ENCODE data around the gene SLC7A11. TPM values are rescaled to one million over a fixed set of nuclear protein-coding genes. Genes with fewer than 3 reads are reported as not detected.
"Not testable (repeated sequence)": the region's sequence is repeated elsewhere in the genome, so short reads cannot be mapped to it uniquely, and the experiment has no call there.

SLC7A11 gene
- total RNA-seq, 2 donors from 2014 or later: 7.6 to 9.1 TPM

- H3K4me1 Mint-ChIP-seq (ENCODE audit: low read depth in 2 of 2): no peaks in the 10 kb centered on the region
- no peaks in the 10 kb centered on the region for H3K27me3 Mint-ChIP-seq
- no peak overlapping the region for H3K27ac Mint-ChIP-seq
- peaks cover 9% of the 10 kb centered on the region for H3K9me3 Mint-ChIP-seq
- no peaks in the 10 kb centered on the region for H3K36me3 Mint-ChIP-seq
- no peak for DNase-seq (ENCODE audit: low spot score)
- no peak overlapping the region for H3K4me3 Mint-ChIP-seq
- ATAC-seq: no peak
These were observed 17.1 kb upstream of the SLC7A11 start for GRCh38 chr4:138259271-138259670.

GRCh38 chr4:138256608-138257007 is 14.5 kb upstream of the SLC7A11 start:
- H3K4me1 Mint-ChIP-seq (ENCODE audit: low read depth in 2 of 2): no peaks in the 10 kb centered on the region
- DNase-seq (ENCODE audit: low spot score) (no peak), ATAC-seq (no peak)
- H3K27ac Mint-ChIP-seq: no peak overlapping the region
- no peaks in the 10 kb centered on the region for H3K27me3 Mint-ChIP-seq
- no peaks in the 10 kb centered on the region for H3K36me3 Mint-ChIP-seq
- H3K9me3 Mint-ChIP-seq: peaks cover 4% of the 10 kb centered on the region
- no peak overlapping the region for H3K4me3 Mint-ChIP-seq

GRCh38 chr4:138255917-138256597 is 13.9 kb upstream of the SLC7A11 start:
- Mint-ChIP-seq H3K4me1 (ENCODE audit: low read depth in 2 of 2) (no peaks in the 10 kb centered on the region), H3K4me3 (no peak overlapping the region), H3K27me3 (no peaks in the 10 kb centered on the region), H3K9me3 (peaks cover 4% of the 10 kb centered on the region), H3K27ac (no peak overlapping the region), H3K36me3 (no peaks in the 10 kb centered on the region)
- ATAC-seq (no peak), DNase-seq (ENCODE audit: low spot score) (no peak)

- H3K4me3 Mint-ChIP-seq: no peak overlapping the region
- H3K27me3 Mint-ChIP-seq: no peaks in the 10 kb centered on the region
- H3K36me3 Mint-ChIP-seq: no peaks in the 10 kb centered on the region
- no peak overlapping the region for H3K27ac Mint-ChIP-seq
- no peak for DNase-seq (ENCODE audit: low spot score)
- no peaks in the 10 kb centered on the region for H3K4me1 Mint-ChIP-seq (ENCODE audit: low read depth in 2 of 2)
- H3K9me3 Mint-ChIP-seq: peaks cover 4% of the 10 kb centered on the region
- no peak for ATAC-seq
These were observed 10.4 kb upstream of the SLC7A11 start for GRCh38 chr4:138252551-138252950.

- no peak overlapping the region for H3K27ac Mint-ChIP-seq
- ATAC-seq: no peak
- H3K36me3 Mint-ChIP-seq: no peaks in the 10 kb centered on the region
- no peaks in the 10 kb centered on the region for H3K27me3 Mint-ChIP-seq
- no peak overlapping the region for H3K4me3 Mint-ChIP-seq
- H3K9me3 Mint-ChIP-seq: peaks cover 1% of the 10 kb centered on the region
- DNase-seq (ENCODE audit: low spot score): no peak
- H3K4me1 Mint-ChIP-seq (ENCODE audit: low read depth in 2 of 2): no peaks in the 10 kb centered on the region
These were observed 9.8 kb upstream of the SLC7A11 start for GRCh38 chr4:138251938-138252337.

GRCh38 chr4:138249132-138249531 is 7.0 kb upstream of the SLC7A11 start:
- Mint-ChIP-seq H3K4me1 (ENCODE audit: low read depth in 2 of 2) (no peaks in the 10 kb centered on the region), H3K9me3 (no peaks in the 10 kb centered on the region), H3K27me3 (no peaks in the 10 kb centered on the region), H3K4me3 (no peak overlapping the region), H3K36me3 (no peaks in the 10 kb centered on the region), H3K27ac (no peak overlapping the region)
- ATAC-seq: no peak
- DNase-seq (ENCODE audit: low spot score): no peak

GRCh38 chr4:138248058-138248457 is 5.9 kb upstream of the SLC7A11 start:
- ATAC-seq (no peak), DNase-seq (ENCODE audit: low spot score) (no peak)
- Mint-ChIP-seq H3K36me3 (no peaks in the 10 kb centered on the region), H3K4me3 (no peak overlapping the region), H3K27me3 (no peaks in the 10 kb centered on the region), H3K27ac (no peak overlapping the region), H3K4me1 (ENCODE audit: low read depth in 2 of 2) (no peaks in the 10 kb centered on the region), H3K9me3 (no peaks in the 10 kb centered on the region)

GRCh38 chr4:138247643-138248042 is 5.5 kb upstream of the SLC7A11 start:
- no peak for DNase-seq (ENCODE audit: low spot score)
- Mint-ChIP-seq H3K27ac (no peak overlapping the region), H3K27me3 (no peaks in the 10 kb centered on the region)

GRCh38 chr4:138243369-138243768 is 1.2 kb upstream of the SLC7A11 start:
- no peak for ATAC-seq
- Mint-ChIP-seq H3K4me1 (ENCODE audit: low read depth in 2 of 2) (peaks cover 8 to 13% of the 10 kb centered on the region in 2 donors), H3K9me3 (no peaks in the 10 kb centered on the region), H3K36me3 (peaks cover 6% of the 10 kb centered on the region), H3K27me3 (no peaks in the 10 kb centered on the region), H3K27ac (no peak overlapping the region), H3K4me3 (no peak overlapping the region)
- DNase-seq (ENCODE audit: low spot score): no peak

More at GRCh38 chr4:138247643-138248042, 5.5 kb upstream of the SLC7A11 start:
- no peaks in the 10 kb centered on the region for H3K36me3 Mint-ChIP-seq
- H3K9me3 Mint-ChIP-seq: no peaks in the 10 kb centered on the region
- ATAC-seq: no peak
- H3K4me3 Mint-ChIP-seq: no peak overlapping the region
- no peaks in the 10 kb centered on the region for H3K4me1 Mint-ChIP-seq (ENCODE audit: low read depth in 2 of 2)

- no peaks in the 10 kb centered on the region for H3K9me3 Mint-ChIP-seq
- peak overlapping the region; percentile 86 to 88 for H3K27ac Mint-ChIP-seq
- H3K27me3 Mint-ChIP-seq: no peaks in the 10 kb centered on the region
- H3K36me3 Mint-ChIP-seq: peaks cover 6% of the 10 kb centered on the region
- ATAC-seq: no peak
- no peak overlapping the region for H3K4me3 Mint-ChIP-seq
- peaks cover 8 to 13% of the 10 kb centered on the region in 2 donors for H3K4me1 Mint-ChIP-seq (ENCODE audit: low read depth in 2 of 2)
- DNase-seq (ENCODE audit: low spot score): no peak
These were observed 646 bp upstream of the SLC7A11 start for GRCh38 chr4:138242834-138243156.

GRCh38 chr4:138241281-138242075 is 671 bp downstream of the SLC7A11 start:
- H3K4me1 Mint-ChIP-seq (ENCODE audit: low read depth in 2 of 2): peaks cover 8 to 14% of the 10 kb centered on the region in 2 donors
- no peaks in the 10 kb centered on the region for H3K27me3 Mint-ChIP-seq
- ATAC-seq (no peak), DNase-seq (ENCODE audit: low spot score) (no peak)
- H3K4me3 Mint-ChIP-seq: peak overlapping the region; percentile 93
- H3K9me3 Mint-ChIP-seq: peaks cover 2% of the 10 kb centered on the region
- H3K27ac Mint-ChIP-seq: peak overlapping the region; percentile 86 to 88
- peaks cover 6% of the 10 kb centered on the region for H3K36me3 Mint-ChIP-seq

GRCh38 chr4:138239491-138239890 is 2.7 kb downstream of the SLC7A11 start:
- peaks cover 6% of the 10 kb centered on the region for H3K36me3 Mint-ChIP-seq
- no peak overlapping the region for H3K4me3 Mint-ChIP-seq
- H3K4me1 Mint-ChIP-seq (ENCODE audit: low read depth in 2 of 2): peaks cover 8 to 17% of the 10 kb centered on the region in 2 donors
- ATAC-seq (no peak), DNase-seq (ENCODE audit: low spot score) (no peak)
- no peaks in the 10 kb centered on the region for H3K27me3 Mint-ChIP-seq
- peaks cover 3% of the 10 kb centered on the region for H3K9me3 Mint-ChIP-seq
- no peak overlapping the region for H3K27ac Mint-ChIP-seq

- DNase-seq (ENCODE audit: low spot score) (no peak), ATAC-seq (no peak)
- no peaks in the 10 kb centered on the region for H3K27me3 Mint-ChIP-seq
- H3K4me3 Mint-ChIP-seq: no peak overlapping the region
- peaks cover 6% of the 10 kb centered on the region for H3K36me3 Mint-ChIP-seq
- peaks cover 8 to 17% of the 10 kb centered on the region in 2 donors for H3K4me1 Mint-ChIP-seq (ENCODE audit: low read depth in 2 of 2)
- peaks cover 3% of the 10 kb centered on the region for H3K9me3 Mint-ChIP-seq
- no peak overlapping the region for H3K27ac Mint-ChIP-seq
These were observed 3.4 kb downstream of the SLC7A11 start for GRCh38 chr4:138238521-138239292.

GRCh38 chr4:138237132-138237531 is 5.0 kb downstream of the SLC7A11 start:
- H3K4me3 Mint-ChIP-seq, ATAC-seq, H3K27ac Mint-ChIP-seq: not testable (repeated sequence)

More at GRCh38 chr4:138237132-138237531, 5.0 kb downstream of the SLC7A11 start:
- not testable (repeated sequence) for H3K9me3 Mint-ChIP-seq; H3K27me3 Mint-ChIP-seq; DNase-seq (ENCODE audit: low spot score); H3K36me3 Mint-ChIP-seq
- peaks cover 6 to 14% of the 10 kb centered on the region in 2 donors for H3K4me1 Mint-ChIP-seq (ENCODE audit: low read depth in 2 of 2)
